OCI-LY7 (cell line): ENCODE results near the gene CCDC102A. TPM values are rescaled to one million over a fixed set of nuclear protein-coding genes. Genes with fewer than 3 reads are reported as not detected.

Source experiments
- BruUV-seq: library from RNA; stranded (reverse); fragments of 400-500 nt; replicated peaks from 2 replicates; lab custom pipeline; 2021; lab: Mats Ljungman, UMichigan
- CTCF ChIA-PET: fragments of 300-600 bp; sonication (Branson Sonifier 250); formaldehyde crosslinking; loops from one replicate; lab custom pipeline; 2022; ENCODE audit warnings: antibody characterized with exemption; ENCODE audit not compliant: unreplicated experiment; lab: Charles Lee
- POLR2A ChIA-PET: fragments of 300-600 bp; sonication (Branson Sonifier 250); formaldehyde crosslinking; loops from one replicate; lab custom pipeline; 2022; ENCODE audit warnings: antibody characterized with exemption; lab: Charles Lee
- DNase-seq: peaks from one replicate; pipeline ENCODE4 v3.0.0-alpha.2; 2015; ENCODE audit warnings: low spot score
- H2AFZ ChIP-seq: fragments of 200-600 bp; sonication (generic), shearing (Covaris generic); 2 replicates; pipeline ENCODE4 v1.6.1; 2014; ENCODE audit warnings: mild to moderate bottlenecking, antibody characterized with exemption, low read length, moderate library complexity
- H3K27ac ChIP-seq: fragments of 200-600 bp; sonication (generic); 2 replicates; pipeline ENCODE4 v1.5.1; 2014; ENCODE audit warnings: mixed run types, low read depth, mild to moderate bottlenecking, moderate library complexity, low read length, inconsistent platforms; ENCODE audit not compliant: poor library complexity, severe bottlenecking
- H3K36me3 ChIP-seq: fragments of 200-600 bp; sonication (generic); 2 replicates; pipeline ENCODE4 v1.6.1; 2014; ENCODE audit warnings: mild to moderate bottlenecking, antibody characterized with exemption, low read length, moderate library complexity, mixed read lengths; ENCODE audit not compliant: insufficient read depth
- H3K4me1 ChIP-seq: fragments of 200-600 bp; sonication (generic); 2 replicates; pipeline ENCODE4 v1.5.1; 2014; ENCODE audit warnings: mild to moderate bottlenecking, low read length; ENCODE audit not compliant: insufficient read depth, poor library complexity, severe bottlenecking
- H3K4me2 ChIP-seq: fragments of 200-600 bp; sonication (generic); 2 replicates; pipeline ENCODE4 v1.6.1; 2014; ENCODE audit warnings: mild to moderate bottlenecking, low read length
- H3K4me3 ChIP-seq: fragments of 200-600 bp; sonication (generic); 2 replicates; pipeline ENCODE4 v1.5.1; 2014; ENCODE audit warnings: mild to moderate bottlenecking, low read depth, low read length; ENCODE audit not compliant: poor library complexity, severe bottlenecking
- H3K79me2 ChIP-seq: fragments of 200-600 bp; sonication (generic); 2 replicates; pipeline ENCODE4 v1.6.1; 2016; ENCODE audit warnings: low read depth, mild to moderate bottlenecking, low read length, moderate library complexity, mixed read lengths; ENCODE audit not compliant: insufficient read depth
- H3K9me2 ChIP-seq: fragments of 200-600 bp; sonication (generic); 2 replicates; pipeline ENCODE4 v1.6.1; 2016; ENCODE audit warnings: mild to moderate bottlenecking, low read length, mixed read lengths; ENCODE audit not compliant: insufficient read depth
- H3K9me3 ChIP-seq: fragments of 200-600 bp; sonication (generic); 2 replicates; pipeline ENCODE4 v1.6.1; 2014; ENCODE audit warnings: mild to moderate bottlenecking, mixed run types, low read length, mixed read lengths
- H4K20me1 ChIP-seq: fragments of 200-600 bp; sonication (generic); 2 replicates; pipeline ENCODE4 v1.6.1; 2014; ENCODE audit warnings: mild to moderate bottlenecking, antibody characterized with exemption, low read length, moderate library complexity, mixed read lengths; ENCODE audit not compliant: insufficient read depth
- CTCF ChIP-seq: fragments of 200-600 bp; sonication (generic); conservative IDR thresholded peaks from 2 replicates; pipeline ENCODE4 v1.5.1; 2014; ENCODE audit warnings: mild to moderate bottlenecking, antibody characterized with exemption, low read length, moderate library complexity, mixed read lengths
- EZH2phosphoT487 ChIP-seq: fragments of 200-600 bp; sonication (generic); IDR thresholded peaks from 2 replicates; pipeline ENCODE4 v1.6.1; 2018; ENCODE audit warnings: low read depth, borderline replicate concordance, mild to moderate bottlenecking, mixed run types, antibody characterized with exemption, low read length, moderate library complexity, mixed read lengths
- intact Hi-C: fragments of 100-400 bp; cut with micrococcal nuclease; formaldehyde crosslinking; loops from one replicate; pipeline ENCODE4 v1.10.0; 2022; ENCODE audit not compliant: unreplicated experiment
- total RNA-seq, 2 experiments: library from RNA; depleted of rRNA in 1 of 2; stranded (reverse); fragments of >200 nt in 1 of 2; shearing (Covaris generic) in 1 of 2; gene quantifications; 2 replicates each; pipeline ENCODE4 v1.2.3, GENCODE V29; 2014 to 2022

The CCDC102A gene
- total RNA-seq, 2 experiments from 2014 or later: 4.2 to 7.1 TPM

- H3K27ac ChIP-seq: no peak overlapping the region
- DNase-seq: no peak
- no peaks in the 10 kb centered on the region for H3K79me2 ChIP-seq
- H2AFZ ChIP-seq: no peak overlapping the region
- H3K9me3 ChIP-seq: no peaks in the 10 kb centered on the region
- no peak overlapping the region for H3K4me3 ChIP-seq
- TF ChIP-seq CTCF (no peak), EZH2phosphoT487 (no peak)
- no peaks in the 10 kb centered on the region for H4K20me1 ChIP-seq
- no TSS peak for BruUV-seq
- no peaks in the 10 kb centered on the region for H3K36me3 ChIP-seq
- ChIA-PET CTCF (no interaction called here), POLR2A (no interaction called here)
- intact Hi-C loops: loop anchor here (10.0 kb wide), 1 partner anchor 431 kb away; the partner anchor contains the start of genes USB1 and ZNF319
- H3K4me1 ChIP-seq: no peaks in the 10 kb centered on the region
- H3K4me2 ChIP-seq: no peak overlapping the region
- H3K9me2 ChIP-seq: no peaks in the 10 kb centered on the region
Measured at GRCh38 chr16:57574086-57574485, 37.7 kb upstream of the CCDC102A start.

GRCh38 chr16:57572978-57573728 is 36.8 kb upstream of the CCDC102A start:
- Histone ChIP-seq H3K27ac (no peak overlapping the region), H3K4me3 (no peak overlapping the region), H2AFZ (no peak overlapping the region), H3K9me3 (no peaks in the 10 kb centered on the region), H3K79me2 (no peaks in the 10 kb centered on the region), H3K4me1 (no peaks in the 10 kb centered on the region), H3K9me2 (no peaks in the 10 kb centered on the region), H4K20me1 (no peaks in the 10 kb centered on the region), H3K4me2 (no peak overlapping the region), H3K36me3 (no peaks in the 10 kb centered on the region)
- intact Hi-C loops: loop anchor here (10.0 kb wide), 1 partner anchor 432 kb away; the partner anchor contains the start of genes USB1 and ZNF319
- no TSS peak for BruUV-seq
- ChIA-PET POLR2A (no interaction called here), CTCF (no interaction called here)
- DNase-seq: no peak
- TF ChIP-seq EZH2phosphoT487: no peak
- TF ChIP-seq CTCF: no peak

- H3K36me3 ChIP-seq: no peaks in the 10 kb centered on the region
- no peaks in the 10 kb centered on the region for H3K4me1 ChIP-seq
- TF ChIP-seq EZH2phosphoT487: no peak
- no peak for TF ChIP-seq CTCF
- no peaks in the 10 kb centered on the region for H4K20me1 ChIP-seq
- H3K79me2 ChIP-seq: no peaks in the 10 kb centered on the region
- intact Hi-C loops: loop anchor here (10.0 kb wide), 1 partner anchor 434 kb away; the partner anchor contains the start of genes USB1 and ZNF319
- no peaks in the 10 kb centered on the region for H3K9me3 ChIP-seq
- no peak overlapping the region for H2AFZ ChIP-seq
- no peak for DNase-seq
- no peak overlapping the region for H3K4me2 ChIP-seq
- no TSS peak for BruUV-seq
- no peak overlapping the region for H3K4me3 ChIP-seq
- POLR2A ChIA-PET: no interaction called here
- no peak overlapping the region for H3K27ac ChIP-seq
- no peaks in the 10 kb centered on the region for H3K9me2 ChIP-seq
- CTCF ChIA-PET: no interaction called here
Measured at GRCh38 chr16:57571098-57571497, 34.7 kb upstream of the CCDC102A start.
